Heart left ventricle (tissue), 13 donors: ENCODE measurements around the gene NDUFB10.

Experiments
- CTCF ChIP-seq, 12 donors: fragments of 200-600 bp; sonication (generic) in 4 of 12; IDR thresholded peaks; one replicate each; pipeline versions ENCODE4 v1.5.0 to v1.8.0; 2018 to 2022; ENCODE audit warnings: antibody characterized with exemption in 12 of 12, mild to moderate bottlenecking in 5 of 12
- POLR2A ChIP-seq, 2 donors: fragments of 450-650 bp; IDR thresholded peaks; one replicate each; pipeline ENCODE4 v1.6.1; 2017; ENCODE audit warnings: antibody characterized with exemption in 2 of 2, mild to moderate bottlenecking in 2 of 2, moderate library complexity in 2 of 2
- donor health status: ischemic (EF 13 %, LVEDD 7.1; RV severe dilation, severe dysfunction).
- donor health status: DM: no; HTN: yes; CAD: no.
- donor health status: DM: no; HTN: no; CAD: no.
- donor health status: ischemic (EF 25% LVEDD 6.9; RV normal size, moderate dysfunction).
- donor health status: ischemic (EF 25% LVEDD 5.7; RV mildly dilated, moderate dysfunction).
- donor health status: ischemic (EF 35%, LVEDD 5.7; RV mildly dilated, moderate dysfunction).
- donor health status: nonischemic (EF 11% LVEDD 7.7; RV severe dilation, severe dysfunction).
- donor health status: DM: yes; HTN: yes; CAD: no.
- donor health status: PGD.
- donor health status: ischemic (EF 29% LVEDD 5.4; RV normal size, mild dysfunction).
- donor health status: nonischemic (EF 23%, LVEDD 6.1; RV moderate dilation, normal function).

DNA sequence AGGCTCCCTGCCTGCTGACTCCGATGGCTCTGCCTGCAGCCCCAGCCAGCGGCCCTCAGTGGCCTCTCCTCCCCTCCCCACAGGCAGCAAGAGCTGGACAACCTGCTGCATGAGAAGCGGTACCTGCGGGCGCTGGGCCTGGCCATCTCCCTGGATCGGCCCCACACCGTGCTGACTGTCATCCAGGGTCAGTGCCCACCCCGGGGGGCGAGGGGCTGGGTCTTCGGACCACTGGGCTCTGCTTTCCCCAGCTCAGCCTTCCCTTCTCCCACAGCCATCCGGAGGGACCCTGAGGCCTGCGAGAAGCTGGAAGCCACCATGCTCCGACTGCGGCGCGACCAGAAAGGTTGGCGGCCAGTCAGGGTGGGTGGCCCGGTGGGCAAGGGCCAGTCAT is 18.5 kb downstream of the NDUFB10 start:
- TF ChIP-seq CTCF (IDR thresholded peaks at IDR 0.05) (no peak), POLR2A (IDR thresholded peaks at IDR 0.05) (no peak)
